Measurements from ENCODE around the gene TRAK1.

DNA sequence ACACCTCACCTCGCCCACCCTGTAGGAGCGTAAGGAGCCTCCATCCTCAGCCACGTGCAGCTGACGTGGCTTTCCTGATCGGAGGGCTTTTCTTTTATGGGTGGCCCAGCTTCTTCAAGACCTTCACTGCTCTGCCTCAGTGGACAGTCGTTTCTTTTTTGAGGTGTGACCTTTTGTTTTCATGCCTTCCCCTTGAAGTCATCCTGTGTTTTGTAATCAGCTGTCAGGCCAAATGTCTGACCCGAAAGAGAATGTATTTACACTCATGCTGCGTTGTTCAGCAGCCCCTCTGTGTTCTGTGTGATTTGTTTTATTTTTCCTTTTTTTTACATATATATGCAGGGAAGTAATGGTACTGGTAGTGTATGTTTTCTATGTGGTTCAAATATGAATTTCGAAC is 133.0 kb downstream of the TRAK1 start:
- TF ChIP-seq POLR2A (IDR thresholded peaks at IDR 0.05) (no peak), EP300 (IDR thresholded peaks at IDR 0.05) (no peak)
